ENCODE data around the gene PLG.
"Not testable (repeated sequence)": the region's sequence is repeated elsewhere in the genome, so short reads cannot be mapped to it uniquely, and the experiment has no call there.

Gene PLG

DNA sequence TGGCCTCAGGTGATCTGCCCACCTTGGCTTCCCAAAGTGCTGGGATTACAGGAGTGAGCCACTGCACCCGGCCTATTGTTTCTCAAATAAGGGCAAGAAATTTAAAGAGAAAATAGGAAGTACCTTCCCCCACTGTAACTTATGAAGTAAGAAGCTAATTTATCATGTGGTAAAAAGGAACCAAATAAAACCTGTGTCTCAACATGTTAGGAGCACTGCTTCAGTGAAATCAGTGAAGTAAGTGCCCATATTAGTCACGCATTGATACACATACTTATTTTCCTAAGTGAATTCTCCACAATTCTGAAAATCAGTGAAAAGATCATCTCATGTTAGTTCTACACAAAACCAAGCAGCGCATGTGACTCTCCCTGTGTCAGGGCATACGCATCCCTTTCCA lies 23.8 kb upstream of the PLG start:
- no peak for DNase-seq (ENCODE audit: low read depth)
- TF ChIP-seq, protein P1, sequence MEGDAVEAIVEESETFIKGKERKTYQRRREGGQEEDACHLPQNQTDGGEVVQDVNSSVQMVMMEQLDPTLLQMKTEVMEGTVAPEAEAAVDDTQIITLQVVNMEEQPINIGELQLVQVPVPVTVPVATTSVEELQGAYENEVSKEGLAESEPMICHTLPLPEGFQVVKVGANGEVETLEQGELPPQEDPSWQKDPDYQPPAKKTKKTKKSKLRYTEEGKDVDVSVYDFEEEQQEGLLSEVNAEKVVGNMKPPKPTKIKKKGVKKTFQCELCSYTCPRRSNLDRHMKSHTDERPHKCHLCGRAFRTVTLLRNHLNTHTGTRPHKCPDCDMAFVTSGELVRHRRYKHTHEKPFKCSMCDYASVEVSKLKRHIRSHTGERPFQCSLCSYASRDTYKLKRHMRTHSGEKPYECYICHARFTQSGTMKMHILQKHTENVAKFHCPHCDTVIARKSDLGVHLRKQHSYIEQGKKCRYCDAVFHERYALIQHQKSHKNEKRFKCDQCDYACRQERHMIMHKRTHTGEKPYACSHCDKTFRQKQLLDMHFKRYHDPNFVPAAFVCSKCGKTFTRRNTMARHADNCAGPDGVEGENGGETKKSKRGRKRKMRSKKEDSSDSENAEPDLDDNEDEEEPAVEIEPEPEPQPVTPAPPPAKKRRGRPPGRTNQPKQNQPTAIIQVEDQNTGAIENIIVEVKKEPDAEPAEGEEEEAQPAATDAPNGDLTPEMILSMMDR (conservative IDR thresholded peaks at IDR 0.05; ENCODE audit: low read depth, low read length) = no peak
- no peak overlapping the region for H3K4me3 ChIP-seq (ENCODE audit: low read length)

DNA sequence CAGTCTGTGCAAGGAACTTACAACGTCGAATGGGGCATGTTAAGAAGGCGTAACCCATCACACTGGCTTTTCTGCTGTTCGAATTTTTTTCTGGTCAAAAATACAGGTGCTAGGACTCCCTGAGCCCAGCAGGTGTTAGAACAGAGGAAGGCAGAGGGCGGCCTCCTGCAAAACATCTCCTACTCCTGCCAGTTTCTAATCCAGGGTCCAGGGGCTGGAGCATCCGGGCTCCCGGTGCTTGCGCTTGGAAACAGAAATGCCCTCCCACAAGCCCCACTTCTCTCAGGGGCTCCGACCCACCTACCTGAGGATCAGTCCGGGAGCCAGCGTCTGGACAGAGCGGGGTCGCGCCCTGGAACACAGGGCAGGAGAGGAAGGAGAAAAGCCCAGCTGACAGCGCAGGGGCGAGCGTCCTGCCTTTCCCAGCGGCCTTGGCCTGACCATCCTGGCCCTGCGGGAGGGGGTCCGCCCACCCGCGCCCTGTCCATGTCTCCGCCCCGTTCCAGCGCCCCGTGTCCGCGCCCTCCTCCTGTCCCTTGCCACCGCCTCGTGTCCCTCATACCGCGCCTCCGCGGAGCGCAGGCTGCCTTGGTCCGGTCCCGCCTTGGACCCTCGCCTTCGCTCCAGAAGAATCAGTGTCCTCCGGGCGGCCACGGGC lies 23.2 kb upstream of the PLG start:
- TF ChIP-seq, protein P1 (conservative IDR thresholded peaks at IDR 0.05; ENCODE audit: low read depth, low read length) = no peak
- DNase-seq (ENCODE audit: low read depth) = no peak
- no peak overlapping the region for H3K4me3 ChIP-seq (ENCODE audit: low read length)

DNA sequence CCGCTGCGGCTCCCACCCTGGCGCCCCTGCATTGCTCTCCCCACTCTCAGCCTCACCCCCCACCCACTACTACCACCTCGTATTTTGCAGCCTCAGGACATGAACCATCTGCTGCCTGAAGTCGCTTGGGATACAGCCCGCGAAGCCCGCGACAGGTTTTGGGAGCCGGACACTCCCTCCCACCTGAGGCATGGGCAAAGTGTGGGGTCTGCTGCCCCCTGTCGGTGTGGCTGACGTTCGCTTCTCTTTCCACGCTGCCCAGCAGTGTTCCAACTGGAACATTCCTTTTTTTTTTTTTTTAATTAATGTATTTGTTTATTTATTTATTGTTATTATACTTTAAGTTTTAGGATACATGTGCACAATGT lies 22.7 kb upstream of the PLG start:
- TF ChIP-seq, protein P1 (conservative IDR thresholded peaks at IDR 0.05; ENCODE audit: low read depth, low read length) = peak; percentile 16
- no peak for DNase-seq (ENCODE audit: low read depth)
- H3K4me3 ChIP-seq (ENCODE audit: low read length) = no peak overlapping the region

DNA sequence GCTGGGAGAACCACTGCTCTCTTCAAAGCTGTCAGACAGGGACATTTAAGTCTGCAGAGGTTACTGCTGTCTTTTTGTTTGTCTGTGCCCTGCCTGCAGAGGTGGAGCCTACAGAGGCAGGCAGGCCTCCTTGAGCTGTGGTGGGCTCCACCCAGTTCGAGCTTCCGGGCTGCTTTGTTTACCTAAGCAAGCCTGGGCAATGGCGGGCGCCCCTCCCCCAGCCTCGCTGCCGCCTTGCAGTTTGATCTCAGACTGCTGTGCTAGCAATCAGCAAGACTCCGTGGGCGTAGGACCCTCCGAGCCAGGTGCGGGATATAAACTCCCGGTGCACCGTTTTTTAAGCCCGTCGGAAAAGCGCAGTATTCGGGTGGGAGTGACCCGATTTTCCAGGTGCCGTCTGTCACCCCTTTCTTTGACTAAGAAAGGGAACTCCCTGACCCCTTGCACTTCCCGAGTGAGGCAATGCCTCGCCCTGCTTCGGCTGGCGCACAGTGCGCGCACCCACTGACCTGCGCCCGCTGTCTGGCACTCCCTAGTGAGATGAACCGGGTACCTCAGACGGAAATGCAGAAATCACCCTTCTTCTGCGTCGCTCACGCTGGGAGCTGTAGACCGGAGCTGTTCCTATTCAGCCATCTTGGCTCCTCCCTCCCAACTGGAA lies 16.8 kb upstream of the PLG start:
- H3K4me3 ChIP-seq (ENCODE audit: low read length); DNase-seq (ENCODE audit: low read depth): not testable (repeated sequence)

DNA sequence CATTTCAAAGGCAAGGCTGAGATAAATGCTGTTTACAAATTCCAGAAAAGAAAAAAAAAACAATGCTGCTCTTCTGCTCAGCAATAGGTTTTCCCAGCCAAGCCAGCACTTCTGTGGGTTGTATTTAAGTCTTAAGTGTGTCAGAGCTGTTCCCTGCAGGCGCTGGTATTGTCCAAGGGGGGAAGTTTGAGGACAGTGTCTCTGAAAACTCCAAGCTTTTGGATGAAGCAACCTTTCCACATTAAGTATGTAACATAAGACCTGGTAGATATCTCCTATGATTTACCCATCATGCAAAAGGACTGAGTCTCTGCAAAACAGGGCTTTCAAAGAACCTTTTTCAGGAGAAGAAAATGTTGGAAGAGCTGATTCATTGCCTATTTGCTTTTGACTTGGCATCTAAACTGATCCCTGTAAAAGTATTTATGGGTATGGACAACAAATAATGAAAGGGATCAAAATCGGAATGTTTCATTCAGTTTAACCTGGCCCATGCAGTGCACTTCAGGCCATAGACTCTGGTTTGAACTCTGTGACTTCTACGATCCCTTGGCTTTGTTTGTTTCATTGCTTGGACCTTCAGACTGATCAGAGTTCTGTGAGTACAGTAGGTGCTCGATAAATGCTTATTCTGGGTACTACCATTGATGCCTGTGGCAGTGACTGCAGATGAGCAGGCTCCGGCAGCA lies 16.1 kb upstream of the PLG start:
- DNase-seq (ENCODE audit: low read depth) = no peak
- H3K4me3 ChIP-seq (ENCODE audit: low read length) = no peak overlapping the region
- TF ChIP-seq, protein P1 (conservative IDR thresholded peaks at IDR 0.05; ENCODE audit: low read depth, low read length) = no peak

DNA sequence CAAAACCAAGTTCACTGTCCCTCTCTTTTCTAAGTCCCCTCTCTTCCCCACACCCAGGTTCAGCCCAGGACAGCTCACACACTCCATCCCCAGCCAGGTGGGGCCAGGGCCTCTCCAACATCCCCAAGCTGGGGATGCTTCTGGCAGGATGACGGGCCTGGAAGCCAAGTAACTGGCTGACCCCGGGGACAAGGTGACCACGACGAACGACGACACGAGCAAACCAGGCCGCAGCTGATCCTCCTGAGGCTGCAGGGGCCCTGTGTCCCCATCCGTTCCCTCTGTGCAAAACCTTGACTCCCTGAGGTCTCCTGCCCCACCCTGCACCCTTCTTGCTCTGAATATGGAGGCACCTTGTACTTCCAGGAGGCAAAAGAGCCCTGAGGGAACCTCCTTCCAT lies 11.6 kb upstream of the PLG start:
- DNase-seq (ENCODE audit: low read depth) = no peak
- TF ChIP-seq, protein P1 (conservative IDR thresholded peaks at IDR 0.05; ENCODE audit: low read depth, low read length) = no peak
- H3K4me3 ChIP-seq (ENCODE audit: low read length) = no peak overlapping the region

DNA sequence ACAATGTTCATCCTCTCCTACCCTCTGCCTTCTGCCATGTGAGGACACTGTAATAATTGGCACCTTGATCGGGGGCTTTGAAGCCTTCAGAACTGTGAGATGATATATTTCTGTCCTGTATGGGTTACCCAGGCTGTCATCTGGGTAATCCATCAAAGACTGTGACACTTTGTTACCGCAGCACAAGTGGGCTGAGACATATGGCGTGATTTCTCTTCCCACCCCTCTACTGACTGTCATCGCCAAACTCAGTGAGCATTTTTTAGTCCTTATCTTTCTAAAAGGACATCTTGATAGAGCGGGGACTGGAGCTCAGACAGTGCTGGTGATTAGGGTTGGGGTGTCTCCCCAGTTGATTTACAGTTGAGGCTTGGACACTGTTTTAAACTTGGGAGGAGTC lies 10.4 kb upstream of the PLG start:
- no peak overlapping the region for H3K4me3 ChIP-seq (ENCODE audit: low read length)
- TF ChIP-seq, protein P1 (conservative IDR thresholded peaks at IDR 0.05; ENCODE audit: low read depth, low read length) = no peak
- no peak for DNase-seq (ENCODE audit: low read depth)
